IMR-90 (cell line): ENCODE measurements around the gene FANCE.

Experiments used
- CHD1 ChIP-seq: IDR thresholded peaks from 2 replicates; pipeline ENCODE4 v1.6.1; 2012; ENCODE audit warnings: low read depth, low read length, improper control_type of control experiment
- CTCF ChIP-seq: conservative IDR thresholded peaks from 2 replicates; pipeline ENCODE4 v1.5.1; 2012; ENCODE audit warnings: mild to moderate bottlenecking, low read depth, low read length, improper control_type of control experiment
- ELK1 ChIP-seq: fragments of 150-350 bp; IDR thresholded peaks from 2 replicates; pipeline ENCODE4 v1.6.1; 2016; ENCODE audit warnings: low read depth, mild to moderate bottlenecking, low read length, moderate library complexity, borderline replicate concordance
- FOS ChIP-seq: fragments of 150-350 bp; IDR thresholded peaks from 2 replicates; pipeline ENCODE4 v1.6.1; 2016; ENCODE audit warnings: low read depth, low read length
- MAFK ChIP-seq: IDR thresholded peaks from 2 replicates; pipeline ENCODE4 v1.6.1; 2012; ENCODE audit warnings: low read depth, low read length, improper control_type of control experiment
- POLR2A ChIP-seq: IDR thresholded peaks from 2 replicates; pipeline ENCODE4 v1.6.1; 2012; ENCODE audit warnings: mild to moderate bottlenecking, low read depth, low read length
- RAD21 ChIP-seq: IDR thresholded peaks from 2 replicates; pipeline ENCODE4 v1.6.1; 2012; ENCODE audit warnings: low read length, improper control_type of control experiment
- RCOR1 ChIP-seq: IDR thresholded peaks from 2 replicates; pipeline ENCODE4 v1.6.1; 2012; ENCODE audit warnings: mild to moderate bottlenecking, low read length, improper control_type of control experiment; ENCODE audit not compliant: insufficient replicate concordance
- RFX5 ChIP-seq: IDR thresholded peaks from 2 replicates; pipeline ENCODE4 v1.8.0; 2012; ENCODE audit warnings: low read depth, mild to moderate bottlenecking, low read length, moderate library complexity
- USF2 ChIP-seq: fragments of 150-350 bp; IDR thresholded peaks from 2 replicates; pipeline ENCODE4 v1.6.1; 2017; ENCODE audit warnings: mild to moderate bottlenecking, antibody characterized with exemption, low read length, low read depth

GRCh38 chr6:35477551-35478179, 25.5 kb downstream of the FANCE start:
- no peak for TF ChIP-seq ELK1
- no peak for TF ChIP-seq CTCF
- TF ChIP-seq CHD1: no peak
- no peak for TF ChIP-seq USF2
- no peak for TF ChIP-seq RAD21
- no peak for TF ChIP-seq POLR2A
- TF ChIP-seq MAFK: no peak
- no peak for TF ChIP-seq RFX5
- no peak for TF ChIP-seq RCOR1
- no peak for TF ChIP-seq FOS
